Transverse colon (tissue), 3 donors: ENCODE results near the gene DENND1A.

Experiments used
- CTCF ChIP-seq, 5 experiments: fragments of 200-600 bp in 3 of 5; fragments of 450-650 bp in 2 of 5; sonication (generic) in 3 of 5; IDR thresholded peaks; 1 replicate in 2 of 5; 2 replicates in 3 of 5; pipeline ENCODE4 v1.5.1; 2016 to 2017; ENCODE audit warnings: antibody characterized with exemption in 5 of 5, inconsistent platforms in 3 of 5, mild to moderate bottlenecking in 2 of 5, moderate library complexity in 1 of 5
- POLR2A ChIP-seq: fragments of 450-650 bp; IDR thresholded peaks from one replicate; pipeline ENCODE4 v1.6.1; 2016; ENCODE audit warnings: antibody characterized with exemption, mild to moderate bottlenecking, moderate library complexity

- no peak for TF ChIP-seq CTCF (IDR thresholded peaks at IDR 0.05)
- no peak for TF ChIP-seq POLR2A
These were observed 311.8 kb downstream of the DENND1A start for GRCh38 chr9:123617952-123618678.
